Astrocyte (in vitro differentiated cells and primary cell): ENCODE results near the gene FOXK2. TPM values are rescaled to one million over a fixed set of nuclear protein-coding genes. Genes with fewer than 3 reads are reported as not detected.

Experiments
- DNase-seq: peaks from one replicate; pipeline ENCODE4 v3.0.0-alpha.2; 2010; ENCODE audit warnings: low read depth
- FAIRE-seq: peaks from 2 replicates; lab custom pipeline; 2011; peaks lifted over from hg19 to GRCh38; lab: Jason Lieb, UNC
- H2AFZ ChIP-seq: 2 replicates; pipeline ENCODE4 v1.6.0; 2012; ENCODE audit warnings: low read depth, low read length, inconsistent platforms
- H3K27ac ChIP-seq: 2 replicates; pipeline ENCODE4 v1.5.1; 2011; ENCODE audit warnings: low read depth, low read length, inconsistent platforms
- H3K27me3 ChIP-seq: 2 replicates; pipeline ENCODE4 v1.6.0; 2011; ENCODE audit warnings: low read length, inconsistent platforms; ENCODE audit not compliant: insufficient read depth
- H3K36me3 ChIP-seq: 2 replicates; pipeline ENCODE4 v1.5.1; 2011; ENCODE audit warnings: low read length, inconsistent platforms; ENCODE audit not compliant: insufficient read depth
- H3K4me1 ChIP-seq: 2 replicates; pipeline ENCODE4 v1.5.1; 2011; ENCODE audit warnings: low read length, inconsistent platforms; ENCODE audit not compliant: insufficient read depth
- H3K4me2 ChIP-seq: 2 replicates; pipeline ENCODE4 v1.6.0; 2012; ENCODE audit warnings: low read length, inconsistent platforms
- H3K4me3 ChIP-seq: 2 replicates; pipeline ENCODE4 v1.5.1; 2011; ENCODE audit warnings: low read depth, mild to moderate bottlenecking, low read length, inconsistent platforms; ENCODE audit not compliant: insufficient read depth
- H3K79me2 ChIP-seq: 2 replicates; pipeline ENCODE4 v1.6.0; 2012; ENCODE audit warnings: mild to moderate bottlenecking, low read length, inconsistent platforms; ENCODE audit not compliant: insufficient read depth
- H3K9ac ChIP-seq: 2 replicates; pipeline ENCODE4 v1.6.0; 2012; ENCODE audit warnings: mild to moderate bottlenecking, low read length, inconsistent platforms
- H3K9me3 ChIP-seq: 2 replicates; pipeline ENCODE4 v1.5.1; 2012; ENCODE audit warnings: low read depth, mild to moderate bottlenecking, low read length, inconsistent platforms; ENCODE audit not compliant: insufficient read depth
- H4K20me1 ChIP-seq: 2 replicates; pipeline ENCODE4 v1.6.0; 2012; ENCODE audit warnings: low read length, inconsistent platforms; ENCODE audit not compliant: insufficient read depth
- H3K27ac Mint-ChIP-seq: one replicate; pipeline ENCODE4 v1.8.0; 2021; ENCODE audit warnings: mild to moderate bottlenecking, mixed read lengths; ENCODE audit not compliant: unreplicated experiment
- H3K27me3 Mint-ChIP-seq: one replicate; pipeline ENCODE4 v1.8.0; 2021; ENCODE audit warnings: low read depth, mixed read lengths; ENCODE audit not compliant: unreplicated experiment
- H3K36me3 Mint-ChIP-seq: one replicate; pipeline ENCODE4 v1.8.0; 2021; ENCODE audit warnings: low read depth, mixed read lengths; ENCODE audit not compliant: unreplicated experiment
- H3K4me1 Mint-ChIP-seq: one replicate; pipeline ENCODE4 v1.8.0; 2021; ENCODE audit warnings: low read depth, mixed read lengths; ENCODE audit not compliant: unreplicated experiment
- H3K4me3 Mint-ChIP-seq: one replicate; pipeline ENCODE4 v1.8.0; 2021; ENCODE audit warnings: mild to moderate bottlenecking, moderate library complexity, mixed read lengths; ENCODE audit not compliant: unreplicated experiment
- H3K9me3 Mint-ChIP-seq: one replicate; pipeline ENCODE4 v1.8.0; 2021; ENCODE audit warnings: mild to moderate bottlenecking, mixed read lengths; ENCODE audit not compliant: unreplicated experiment
- CTCF ChIP-seq: IDR thresholded peaks from 2 replicates; pipeline ENCODE4 v1.5.1; 2011; ENCODE audit warnings: low read depth, mild to moderate bottlenecking, inconsistent platforms, low read length, moderate library complexity; ENCODE audit not compliant: insufficient read depth
- EZH2 ChIP-seq: IDR thresholded peaks from 2 replicates; pipeline ENCODE4 v1.6.1; 2012; ENCODE audit warnings: mild to moderate bottlenecking, low read length, inconsistent platforms; ENCODE audit not compliant: insufficient read depth
- total RNA-seq: library from RNA; stranded (reverse); gene quantifications from 2 replicates; pipeline ENCODE4 v1.2.1, GENCODE V29; 2021

The FOXK2 gene
- total RNA-seq, 1 donor from 2014 or later: 68.0 TPM

GRCh38 chr17:82524540-82524939 is 5.0 kb downstream of the FOXK2 start:
- DNase-seq (no peak), FAIRE-seq (no peak)
- Histone ChIP-seq H2AFZ (no peak overlapping the region), H3K27me3 (no peaks in the 10 kb centered on the region), H3K4me1 (peaks cover 18% of the 10 kb centered on the region), H3K4me3 (no peak overlapping the region), H4K20me1 (peaks cover 92% of the 10 kb centered on the region), H3K36me3 (no peaks in the 10 kb centered on the region), H3K27ac (no peak overlapping the region), H3K9me3 (no peaks in the 10 kb centered on the region), H3K79me2 (peaks cover 96% of the 10 kb centered on the region), H3K4me2 (no peak overlapping the region), H3K9ac (no peak overlapping the region)
- peaks cover 24% of the 10 kb centered on the region for H3K4me1 Mint-ChIP-seq
- H3K27ac Mint-ChIP-seq: peak overlapping the region; percentile 53
- H3K36me3 Mint-ChIP-seq: peaks cover 2% of the 10 kb centered on the region
- H3K27me3 Mint-ChIP-seq: no peaks in the 10 kb centered on the region
- TF ChIP-seq EZH2 (no peak), CTCF (no peak)
- no peaks in the 10 kb centered on the region for H3K9me3 Mint-ChIP-seq
- no peak overlapping the region for H3K4me3 Mint-ChIP-seq

GRCh38 chr17:82525712-82526111 is 6.2 kb downstream of the FOXK2 start:
- H3K4me1 ChIP-seq: peaks cover 21% of the 10 kb centered on the region
- H3K9me3 ChIP-seq: no peaks in the 10 kb centered on the region
- H3K27me3 ChIP-seq: no peaks in the 10 kb centered on the region
- H3K36me3 ChIP-seq: no peaks in the 10 kb centered on the region
- DNase-seq (no peak), FAIRE-seq (no peak)
- H3K4me2 ChIP-seq: no peak overlapping the region
- no peak overlapping the region for H3K4me3 Mint-ChIP-seq
- H3K9ac ChIP-seq: no peak overlapping the region
- no peak overlapping the region for H2AFZ ChIP-seq
- no peak overlapping the region for H3K27ac Mint-ChIP-seq
- H4K20me1 ChIP-seq: peaks cover 97% of the 10 kb centered on the region
- TF ChIP-seq CTCF: no peak
- TF ChIP-seq EZH2: no peak
- no peak overlapping the region for H3K4me3 ChIP-seq
- H3K4me1 Mint-ChIP-seq: peaks cover 32% of the 10 kb centered on the region
- H3K79me2 ChIP-seq: peaks cover 99% of the 10 kb centered on the region
- H3K27ac ChIP-seq: no peak overlapping the region
- H3K9me3 Mint-ChIP-seq: no peaks in the 10 kb centered on the region
- peaks cover 2% of the 10 kb centered on the region for H3K36me3 Mint-ChIP-seq
- H3K27me3 Mint-ChIP-seq: no peaks in the 10 kb centered on the region

- Mint-ChIP-seq H3K27me3 (no peaks in the 10 kb centered on the region), H3K27ac (no peak overlapping the region), H3K36me3 (no peaks in the 10 kb centered on the region), H3K9me3 (no peaks in the 10 kb centered on the region), H3K4me1 (peaks cover 38% of the 10 kb centered on the region), H3K4me3 (no peak overlapping the region)
- Histone ChIP-seq H3K36me3 (no peaks in the 10 kb centered on the region), H3K27ac (no peak overlapping the region), H3K79me2 (peaks cover 100% of the 10 kb centered on the region), H3K4me3 (no peak overlapping the region), H3K9ac (no peak overlapping the region), H3K4me2 (no peak overlapping the region), H3K27me3 (no peaks in the 10 kb centered on the region), H4K20me1 (peaks cover 92% of the 10 kb centered on the region), H3K4me1 (peaks cover 22% of the 10 kb centered on the region), H3K9me3 (no peaks in the 10 kb centered on the region), H2AFZ (no peak overlapping the region)
- FAIRE-seq (no peak), DNase-seq (peak; percentile 28)
- TF ChIP-seq CTCF (no peak), EZH2 (no peak)
These were observed 8.4 kb downstream of the FOXK2 start for GRCh38 chr17:82527898-82528297.
